HG03565 (cell line): ENCODE data around the gene LMNTD1.

Experiments
- ATAC-seq: cut with Tn5 transposase; IDR thresholded peaks from one replicate; pipeline ENCODE4 v1.9.1; 2021; ENCODE audit warnings: mild to moderate bottlenecking, moderate library complexity; ENCODE audit not compliant: unreplicated experiment

LMNTD1 gene

GRCh38 chr12:25556153-25556552 lies 3.1 kb upstream of the LMNTD1 start:
- ATAC-seq, result no peak

- ATAC-seq, result no peak
Measured at GRCh38 chr12:25552681-25553080, 402 bp downstream of the LMNTD1 start.

- no peak for ATAC-seq
Measured at GRCh38 chr12:25550186-25550585, 2.9 kb downstream of the LMNTD1 start.

GRCh38 chr12:25549120-25549519 lies 4.0 kb downstream of the LMNTD1 start:
- no peak for ATAC-seq

- no peak for ATAC-seq
Measured at GRCh38 chr12:25546318-25546717, 6.8 kb downstream of the LMNTD1 start.

GRCh38 chr12:25533150-25533549 lies 19.9 kb downstream of the LMNTD1 start:
- no peak for ATAC-seq

GRCh38 chr12:25531502-25532052 lies 21.5 kb downstream of the LMNTD1 start:
- ATAC-seq, result no peak

GRCh38 chr12:25529738-25530137 lies 23.3 kb downstream of the LMNTD1 start:
- no peak for ATAC-seq

GRCh38 chr12:25526778-25527177 lies 26.3 kb downstream of the LMNTD1 start:
- no peak for ATAC-seq

GRCh38 chr12:25524366-25524765 lies 28.7 kb downstream of the LMNTD1 start:
- ATAC-seq, result no peak

GRCh38 chr12:25521625-25522256 lies 31.3 kb downstream of the LMNTD1 start:
- ATAC-seq, result no peak

GRCh38 chr12:25518512-25518911 lies 34.6 kb downstream of the LMNTD1 start:
- ATAC-seq, result peak; percentile 73

GRCh38 chr12:25504744-25505143 lies 48.3 kb downstream of the LMNTD1 start:
- no peak for ATAC-seq

GRCh38 chr12:25503666-25504065 lies 49.4 kb downstream of the LMNTD1 start:
- ATAC-seq, result no peak

- ATAC-seq, result no peak
Measured at GRCh38 chr12:25502596-25502995, 50.5 kb downstream of the LMNTD1 start.

GRCh38 chr12:25502118-25502517 lies 51.0 kb downstream of the LMNTD1 start:
- ATAC-seq, result no peak

- no peak for ATAC-seq
Measured at GRCh38 chr12:25501549-25501948, 51.5 kb downstream of the LMNTD1 start.

- ATAC-seq, result no peak
Measured at GRCh38 chr12:25500651-25501050, 52.4 kb downstream of the LMNTD1 start.

GRCh38 chr12:25497021-25497420 lies 56.1 kb downstream of the LMNTD1 start:
- ATAC-seq, result no peak

- ATAC-seq, result no peak
Measured at GRCh38 chr12:25496098-25496587, 56.9 kb downstream of the LMNTD1 start.

GRCh38 chr12:25495331-25496097 lies 57.6 kb downstream of the LMNTD1 start:
- no peak for ATAC-seq

GRCh38 chr12:25494926-25495325 lies 58.2 kb downstream of the LMNTD1 start:
- ATAC-seq, result no peak
